GM18951 (cell line): ENCODE measurements around the gene POU6F2.
"Not testable (repeated sequence)": the region's sequence is repeated elsewhere in the genome, so short reads cannot be mapped to it uniquely, and the experiment has no call there.

Experiments
- POLR2A ChIP-seq: IDR thresholded peaks from 4 replicates; pipeline ENCODE4 v1.6.1; 2011; ENCODE audit warnings: mild to moderate bottlenecking; ENCODE audit not compliant: insufficient read length, insufficient read depth; ENCODE audit errors: extremely low read depth
- in situ Hi-C: fragments of 300-500 bp; cut with MboI; formaldehyde crosslinking; loops from one replicate; pipeline ENCODE4 v1.12.0; 2022; ENCODE audit warnings: low sequenced_read_pairs, mixed read lengths, inconsistent platforms; ENCODE audit not compliant: unreplicated experiment

POU6F2 gene

DNA sequence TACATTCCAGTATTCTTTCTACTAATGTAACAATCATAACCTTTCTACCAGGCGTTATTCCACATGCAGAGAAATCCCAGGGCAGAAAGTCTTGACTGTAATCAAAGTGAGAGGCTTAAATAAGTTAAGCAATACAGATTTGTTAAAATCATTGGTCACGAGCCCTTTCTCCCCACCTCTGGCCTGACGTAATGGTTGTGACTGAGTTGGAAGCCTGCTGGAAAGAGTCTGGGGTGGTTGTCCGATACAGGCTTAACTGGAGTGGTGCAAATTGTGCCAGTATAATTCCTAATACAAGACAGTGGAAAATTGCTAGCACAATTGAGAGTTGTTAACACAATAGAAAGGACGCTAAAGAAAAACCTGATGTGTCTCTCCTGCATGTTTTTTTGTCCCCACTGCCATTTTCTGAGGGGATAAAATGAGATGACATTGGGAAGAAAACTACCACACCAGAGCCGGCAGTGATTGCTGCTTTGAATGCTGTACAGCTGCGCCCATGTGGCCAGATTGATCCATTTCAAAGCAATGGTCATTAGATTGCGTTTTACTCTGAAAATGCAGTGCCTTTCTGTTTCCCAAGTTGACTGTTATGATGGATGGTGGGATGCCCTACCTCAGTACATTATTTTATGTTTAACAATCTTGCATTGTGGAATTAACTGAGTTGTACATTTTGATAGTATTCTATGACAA, 190.8 kb downstream of the POU6F2 start:
- in situ Hi-C loops = no loop called here
- no peak for TF ChIP-seq POLR2A

DNA sequence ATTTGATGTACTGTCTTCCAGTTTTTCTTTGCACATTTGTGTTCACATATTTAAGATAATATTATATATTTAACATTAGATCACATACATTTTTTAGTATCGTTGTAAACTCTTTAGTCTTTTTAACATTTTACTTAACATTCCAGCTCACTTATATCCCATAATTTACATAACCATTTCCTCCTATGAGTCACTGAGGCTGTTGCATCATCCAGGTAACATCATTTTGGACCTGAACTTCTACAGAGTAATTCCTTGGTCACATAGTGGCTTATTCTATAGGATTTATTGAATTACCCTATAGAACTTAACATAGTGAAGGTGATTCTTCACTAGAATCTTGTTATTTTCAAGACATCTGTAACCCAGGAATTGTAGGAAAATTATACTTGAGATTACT, 194.4 kb downstream of the POU6F2 start:
- no peak for TF ChIP-seq POLR2A
- in situ Hi-C loops = no loop called here

DNA sequence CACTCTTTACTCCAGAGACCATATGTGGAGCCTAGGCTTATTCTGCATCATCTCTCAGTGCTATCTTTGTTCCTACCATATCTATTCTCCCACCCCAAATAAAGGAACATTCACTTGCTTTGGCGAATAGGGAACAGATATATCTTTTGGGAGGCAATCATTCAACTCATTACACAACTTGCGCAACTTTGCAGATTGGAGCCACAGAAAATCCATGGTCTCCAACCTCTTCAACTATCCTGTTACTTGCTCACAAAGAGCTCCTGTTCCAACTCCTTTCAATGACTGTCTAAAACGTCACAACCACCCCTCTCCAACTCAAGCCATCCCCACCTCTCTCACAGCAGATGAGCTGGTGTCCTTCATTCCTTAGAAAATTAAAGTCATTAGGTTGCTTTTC, 203.7 kb downstream of the POU6F2 start:
- in situ Hi-C loops = no loop called here
- TF ChIP-seq POLR2A = no peak

DNA sequence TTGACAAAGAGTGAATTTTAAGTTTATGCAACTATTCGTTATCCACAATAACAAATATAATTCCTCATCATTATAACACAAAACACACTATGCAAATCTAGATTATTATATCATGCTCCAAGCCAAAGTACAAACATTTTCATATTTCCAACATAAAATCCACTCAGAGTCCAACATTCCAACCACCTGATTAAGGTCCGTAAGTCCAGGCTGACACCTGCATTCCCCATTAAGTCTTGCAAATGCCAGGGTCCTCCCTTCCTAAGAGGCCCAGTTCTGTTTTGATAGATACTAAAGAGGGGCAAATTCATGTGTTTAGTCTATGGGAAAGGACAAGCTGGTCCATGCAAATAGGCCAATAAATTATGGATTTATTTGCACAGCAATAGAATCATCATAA, 206.1 kb downstream of the POU6F2 start:
- in situ Hi-C loops = no loop called here
- TF ChIP-seq POLR2A = no peak

DNA sequence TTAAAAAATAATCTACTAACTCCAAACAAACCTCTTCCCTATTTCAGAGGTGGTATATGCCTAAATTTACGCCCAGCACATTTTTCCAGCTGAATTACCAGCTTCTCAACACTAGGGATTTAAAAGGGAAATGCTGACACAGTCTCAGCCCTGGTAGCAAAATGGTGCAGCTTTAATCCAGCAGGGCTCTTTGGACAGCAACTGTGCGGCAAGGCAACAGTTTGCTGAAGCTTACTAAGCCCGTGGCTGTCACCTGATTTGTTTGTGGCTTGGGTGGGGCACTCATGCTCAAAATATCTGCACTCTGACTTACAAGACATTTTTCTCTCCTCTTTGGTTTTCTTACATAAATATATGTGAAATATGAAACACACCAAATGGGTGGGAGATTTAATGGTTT, 206.7 kb downstream of the POU6F2 start:
- in situ Hi-C loops = no loop called here

DNA sequence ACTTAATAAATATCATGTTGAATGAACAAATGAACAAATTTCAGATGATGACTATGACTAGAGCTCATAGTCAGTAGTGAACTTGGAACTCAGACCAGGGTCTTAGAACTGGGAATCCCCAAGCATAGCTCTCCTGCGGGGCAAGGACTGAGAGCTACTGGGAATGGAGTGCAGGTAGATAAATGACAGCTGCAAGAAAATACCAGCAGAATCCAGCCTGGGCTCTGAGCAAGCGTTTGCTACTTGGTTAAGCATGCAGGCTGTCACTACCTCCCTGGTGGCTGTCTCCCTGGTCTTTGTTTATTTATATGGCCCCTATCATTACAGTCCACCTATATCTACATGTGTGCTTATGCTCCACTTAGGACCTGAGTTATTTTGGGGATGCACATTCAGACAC, 208.4 kb downstream of the POU6F2 start:
- in situ Hi-C loops = no loop called here

More for the DNA sequence above, 206.7 kb downstream of the POU6F2 start:
- TF ChIP-seq POLR2A = no peak

DNA sequence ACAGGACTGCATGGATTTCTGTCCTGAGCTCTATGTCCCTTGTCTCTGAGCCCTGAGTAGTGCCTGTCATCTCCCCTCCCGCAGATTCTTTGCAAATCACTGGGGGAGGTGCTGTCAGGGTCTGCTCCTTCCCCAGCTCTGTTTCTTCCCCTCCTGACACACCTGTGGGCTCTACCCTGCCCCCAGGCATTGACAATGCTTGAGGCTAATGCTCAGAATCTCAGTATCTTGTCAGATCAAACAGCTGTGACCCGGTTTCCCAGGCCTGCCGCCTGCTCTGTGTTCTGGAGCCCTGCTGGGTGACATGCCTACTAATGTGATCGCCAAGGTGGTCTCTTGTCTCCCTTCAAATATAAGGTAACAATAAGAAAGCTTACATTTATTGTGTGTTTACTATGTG, 209.0 kb downstream of the POU6F2 start:
- no peak for TF ChIP-seq POLR2A
- in situ Hi-C loops = no loop called here

More for the DNA sequence above, 208.4 kb downstream of the POU6F2 start:
- TF ChIP-seq POLR2A = no peak

DNA sequence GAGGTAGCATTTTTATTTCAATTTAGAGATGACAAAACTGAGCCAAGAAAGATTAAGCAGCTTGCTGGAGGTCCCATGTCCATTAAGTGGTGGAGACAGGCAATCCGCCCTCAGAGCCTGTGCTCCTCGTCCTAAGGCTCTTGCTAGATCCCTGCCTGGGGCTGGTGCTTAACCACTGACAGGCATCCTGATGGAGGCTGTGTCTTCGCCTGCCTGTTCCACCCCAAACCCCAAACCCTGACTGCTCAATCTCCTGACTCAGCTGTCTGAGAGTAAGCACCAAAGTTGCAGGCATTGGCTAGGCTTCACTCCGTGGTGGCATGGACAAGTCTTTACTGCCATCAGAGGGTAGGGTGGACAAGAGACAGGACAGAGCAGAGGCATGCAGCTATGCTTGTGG, 209.4 kb downstream of the POU6F2 start:
- no peak for TF ChIP-seq POLR2A
- in situ Hi-C loops = no loop called here

DNA sequence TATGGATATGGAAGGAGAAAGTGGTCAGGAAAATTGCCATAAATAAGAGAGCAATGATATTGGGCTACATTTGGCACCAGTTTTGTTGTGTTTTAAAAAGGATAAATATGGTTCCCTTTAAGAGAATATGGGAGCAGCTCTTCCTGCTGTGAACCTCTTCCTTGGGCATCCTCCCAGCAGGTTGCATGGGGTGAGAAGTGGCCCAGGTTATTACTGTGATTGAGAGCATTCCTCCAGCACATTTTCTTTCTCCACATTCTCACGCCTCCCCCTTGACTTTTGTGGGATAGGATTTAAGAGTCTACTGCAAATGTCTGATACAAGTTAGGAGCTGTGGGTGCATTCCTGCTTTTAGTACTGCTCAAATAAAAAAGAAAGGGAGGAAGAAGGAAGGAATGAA, 214.8 kb downstream of the POU6F2 start:
- no peak for TF ChIP-seq POLR2A
- in situ Hi-C loops = no loop called here

DNA sequence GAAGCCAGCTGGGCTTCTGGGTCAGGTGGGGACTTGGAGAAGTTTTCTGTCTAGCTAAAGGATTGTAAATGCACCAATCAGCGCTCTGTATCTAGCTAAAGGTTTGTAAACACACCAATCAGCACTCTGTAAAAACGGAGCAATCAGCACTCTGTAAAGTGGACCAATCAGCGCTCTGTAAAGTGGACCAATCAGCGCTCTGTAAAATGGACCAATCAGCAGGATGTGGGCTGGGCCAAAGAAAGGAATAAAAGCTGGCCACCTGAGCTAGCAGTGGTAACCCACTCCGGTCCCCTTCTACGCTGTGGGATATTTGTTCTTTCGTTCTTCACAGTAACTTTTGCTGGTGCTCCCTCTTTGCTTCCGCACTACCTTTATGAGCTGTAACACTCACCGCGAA, 216.7 kb downstream of the POU6F2 start:
- in situ Hi-C loops = not testable (repeated sequence)

DNA sequence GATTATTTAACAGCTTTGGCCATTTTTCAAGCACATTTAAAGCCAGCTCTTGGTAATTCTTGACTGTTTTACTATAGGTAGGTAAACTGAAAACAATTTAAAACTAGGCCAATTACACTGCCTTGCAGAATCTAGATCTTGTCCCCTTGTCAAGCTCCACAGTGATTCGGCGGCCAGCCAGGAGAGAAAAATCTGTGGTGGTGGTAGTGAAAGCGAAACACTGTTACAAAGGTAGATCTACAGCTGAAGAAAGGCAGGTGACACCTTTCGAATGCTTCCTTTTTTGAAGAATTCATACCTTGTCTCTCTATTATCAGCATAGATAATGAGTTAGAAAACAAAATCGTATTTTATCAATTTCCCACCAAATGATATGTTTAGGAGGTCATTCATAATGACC, 218.3 kb downstream of the POU6F2 start:
- no peak for TF ChIP-seq POLR2A
- in situ Hi-C loops = no loop called here

DNA sequence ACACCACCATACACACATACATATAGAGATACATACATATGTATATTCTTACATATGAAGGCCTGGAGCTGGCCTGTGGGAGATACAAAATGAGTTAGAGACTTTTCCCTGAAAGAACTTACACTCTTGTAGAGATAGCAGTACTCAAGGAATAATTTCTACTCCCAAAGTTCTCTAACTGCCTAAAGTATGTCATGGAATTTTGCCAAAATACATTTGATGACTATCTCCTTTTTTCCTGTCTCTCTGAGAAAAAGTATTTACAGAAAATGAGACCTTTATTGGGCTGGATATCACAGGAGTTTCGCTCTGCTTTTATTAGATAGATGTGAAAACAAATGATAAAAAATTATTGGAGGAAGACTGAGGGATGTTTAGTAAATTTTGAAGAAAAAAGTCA, 220.1 kb downstream of the POU6F2 start:
- no peak for TF ChIP-seq POLR2A
- in situ Hi-C loops = no loop called here

DNA sequence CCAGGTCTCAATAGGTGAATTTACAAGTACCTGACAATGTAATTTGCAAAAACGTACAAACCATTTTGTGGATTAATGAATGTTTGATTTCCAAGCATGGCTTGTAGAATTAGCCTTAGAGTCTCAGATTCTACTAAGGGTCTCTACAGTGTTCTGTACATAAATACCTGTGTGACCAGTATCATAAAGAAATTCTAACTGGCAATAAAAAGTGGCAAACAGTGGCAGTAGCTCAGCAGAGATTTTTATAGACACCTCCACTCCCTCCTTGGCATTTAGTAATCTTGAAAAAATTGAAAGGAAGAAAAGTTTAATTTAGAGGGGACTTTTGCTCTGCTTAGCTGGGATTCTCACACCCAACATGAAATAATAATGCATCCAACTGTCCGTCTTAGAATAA, 220.8 kb downstream of the POU6F2 start:
- in situ Hi-C loops = no loop called here
- TF ChIP-seq POLR2A = no peak

DNA sequence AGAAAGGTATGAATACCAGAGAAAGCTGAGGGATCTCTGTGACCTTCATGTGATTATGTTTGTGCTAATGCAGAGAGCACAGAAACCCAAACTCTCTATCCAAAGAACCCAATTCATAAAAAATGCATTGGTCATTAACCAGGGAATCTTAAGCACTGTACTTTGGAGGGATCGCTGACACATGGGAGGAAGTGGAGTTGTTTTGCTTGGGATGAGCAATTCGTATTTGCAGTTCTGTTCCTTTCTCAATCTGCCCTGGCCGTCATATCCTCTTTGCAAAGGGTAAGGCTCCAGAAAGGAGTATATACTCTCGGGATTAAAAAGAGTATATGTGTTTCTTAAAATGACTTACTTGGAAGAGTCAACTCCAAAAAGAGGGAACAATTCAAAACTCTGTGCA, 221.3 kb downstream of the POU6F2 start:
- no peak for TF ChIP-seq POLR2A
- in situ Hi-C loops = no loop called here

DNA sequence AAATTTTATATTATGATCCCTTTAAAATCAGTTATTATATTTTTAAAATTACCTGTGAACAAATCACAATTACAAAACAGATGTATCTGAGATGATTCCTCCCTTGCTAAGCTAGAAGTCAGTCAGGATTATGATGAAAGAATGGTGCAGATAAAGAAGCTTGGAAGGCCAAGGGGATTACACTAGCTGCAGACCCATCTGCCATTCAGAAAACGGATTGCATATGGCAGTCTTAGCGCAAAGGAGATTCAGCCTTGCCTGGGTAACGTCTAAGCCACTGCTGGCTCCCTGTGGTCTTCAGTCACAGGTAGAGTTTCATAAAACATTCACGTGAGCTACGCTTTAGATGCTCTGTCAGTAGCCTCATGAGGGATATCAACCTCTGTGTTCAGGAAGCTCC, 222.2 kb downstream of the POU6F2 start:
- TF ChIP-seq POLR2A = no peak
- in situ Hi-C loops = no loop called here
